HG03095 (cell line): ENCODE data around the gene PKNOX2.

Experiments used
- ATAC-seq: cut with Tn5 transposase; IDR thresholded peaks from one replicate; pipeline ENCODE4 v1.9.1; 2021; ENCODE audit warnings: moderate library complexity; ENCODE audit not compliant: unreplicated experiment

Gene PKNOX2

DNA sequence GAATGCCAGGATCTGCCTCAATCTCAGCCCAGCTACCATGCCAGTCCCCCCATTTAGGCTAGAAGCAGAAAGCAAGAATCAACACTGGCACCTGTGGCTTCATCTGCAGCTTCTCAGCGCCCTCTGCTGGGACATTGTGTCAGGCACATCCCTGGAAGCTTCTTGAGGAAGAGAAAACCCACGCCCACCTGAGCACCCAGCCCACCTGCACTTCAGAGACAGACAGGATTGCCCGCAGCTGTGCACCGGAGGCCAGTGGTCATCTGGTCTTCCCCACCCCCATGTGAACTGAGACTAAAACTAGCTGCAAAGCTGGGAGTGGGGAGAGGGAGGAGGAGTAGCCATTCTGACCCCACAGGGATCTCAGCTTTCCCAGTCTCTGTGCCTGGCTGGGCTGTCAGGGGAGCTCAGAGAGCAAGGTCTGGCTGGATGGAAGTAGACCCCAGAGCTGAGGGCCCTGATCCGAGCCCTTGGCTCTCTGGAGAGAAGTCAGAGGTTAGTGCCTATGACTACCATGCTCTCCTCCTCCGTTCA lies 264.7 kb downstream of the PKNOX2 start:
- no peak for ATAC-seq

DNA sequence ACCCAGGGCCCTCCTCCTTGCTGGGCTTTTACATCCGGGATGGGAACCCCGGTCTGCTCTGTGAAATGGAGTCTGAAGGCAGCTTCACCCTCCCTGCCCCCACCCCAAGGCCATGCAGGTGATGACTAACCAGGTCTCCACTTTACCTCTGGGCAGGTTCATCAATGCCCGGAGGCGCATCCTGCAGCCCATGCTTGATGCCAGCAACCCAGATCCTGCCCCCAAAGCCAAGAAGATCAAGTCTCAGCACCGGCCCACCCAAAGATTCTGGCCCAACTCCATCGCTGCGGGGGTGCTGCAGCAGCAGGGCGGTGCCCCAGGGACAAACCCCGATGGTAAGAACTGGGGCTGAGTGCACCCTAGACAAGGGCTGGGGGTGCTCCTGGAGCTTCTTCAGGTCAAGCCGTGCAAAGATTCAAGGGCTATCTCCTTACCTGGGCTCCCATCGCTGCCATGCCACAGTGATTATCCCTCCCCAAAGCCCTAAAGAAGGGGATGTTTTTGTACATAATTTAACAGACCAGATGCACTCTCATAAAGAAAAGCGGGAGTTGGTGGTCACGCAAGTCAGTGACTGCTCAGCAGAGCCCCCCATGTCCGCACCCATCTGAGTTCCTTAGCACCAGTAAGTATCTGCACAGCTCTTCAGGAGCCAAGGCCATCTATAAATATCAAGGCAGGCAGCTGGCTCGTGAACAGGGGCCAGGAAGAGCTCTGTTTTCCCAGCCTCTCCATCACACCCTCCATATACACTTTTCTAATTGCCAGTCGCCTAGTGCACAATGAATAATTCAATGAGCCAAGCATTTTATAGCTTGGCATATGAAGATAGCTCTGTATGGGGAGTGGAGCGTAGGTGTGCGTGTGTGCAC lies 265.5 kb downstream of the PKNOX2 start:
- ATAC-seq, result no peak

DNA sequence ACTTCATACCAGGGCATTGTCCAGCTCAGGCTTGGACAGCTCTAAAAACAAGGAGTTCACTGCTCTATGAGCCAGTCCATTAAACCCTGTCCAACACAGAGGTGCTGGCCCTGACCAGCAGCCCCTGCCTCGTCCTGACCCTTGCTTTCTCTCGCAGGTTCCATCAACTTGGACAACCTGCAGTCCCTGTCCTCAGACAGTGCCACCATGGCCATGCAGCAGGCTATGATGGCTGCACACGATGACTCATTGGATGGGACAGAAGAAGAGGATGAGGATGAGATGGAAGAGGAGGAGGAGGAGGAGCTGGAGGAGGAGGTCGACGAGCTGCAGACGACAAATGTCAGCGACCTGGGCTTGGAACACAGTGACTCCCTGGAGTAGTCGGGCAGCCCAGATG lies 266.5 kb downstream of the PKNOX2 start:
- no peak for ATAC-seq

DNA sequence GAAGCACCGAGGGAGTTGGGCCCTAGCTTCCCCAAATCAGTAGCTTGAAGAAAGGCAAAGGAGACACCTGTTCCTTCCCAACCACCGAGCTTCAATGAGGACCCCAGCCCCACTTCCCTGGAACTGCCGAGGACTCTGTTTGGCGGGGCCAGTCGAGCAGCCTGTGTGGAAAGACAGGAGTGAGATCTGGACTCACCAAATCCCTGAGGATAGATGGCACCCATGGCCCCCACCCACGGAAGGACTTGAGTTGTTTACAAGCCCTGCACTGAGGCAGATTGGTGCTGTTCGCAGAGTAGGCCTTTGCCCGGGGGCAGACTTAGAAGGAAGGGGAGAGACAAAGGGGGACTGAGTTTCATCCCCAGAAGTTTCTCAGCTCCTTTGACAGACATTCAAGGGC lies 266.9 kb downstream of the PKNOX2 start:
- ATAC-seq, result no peak

DNA sequence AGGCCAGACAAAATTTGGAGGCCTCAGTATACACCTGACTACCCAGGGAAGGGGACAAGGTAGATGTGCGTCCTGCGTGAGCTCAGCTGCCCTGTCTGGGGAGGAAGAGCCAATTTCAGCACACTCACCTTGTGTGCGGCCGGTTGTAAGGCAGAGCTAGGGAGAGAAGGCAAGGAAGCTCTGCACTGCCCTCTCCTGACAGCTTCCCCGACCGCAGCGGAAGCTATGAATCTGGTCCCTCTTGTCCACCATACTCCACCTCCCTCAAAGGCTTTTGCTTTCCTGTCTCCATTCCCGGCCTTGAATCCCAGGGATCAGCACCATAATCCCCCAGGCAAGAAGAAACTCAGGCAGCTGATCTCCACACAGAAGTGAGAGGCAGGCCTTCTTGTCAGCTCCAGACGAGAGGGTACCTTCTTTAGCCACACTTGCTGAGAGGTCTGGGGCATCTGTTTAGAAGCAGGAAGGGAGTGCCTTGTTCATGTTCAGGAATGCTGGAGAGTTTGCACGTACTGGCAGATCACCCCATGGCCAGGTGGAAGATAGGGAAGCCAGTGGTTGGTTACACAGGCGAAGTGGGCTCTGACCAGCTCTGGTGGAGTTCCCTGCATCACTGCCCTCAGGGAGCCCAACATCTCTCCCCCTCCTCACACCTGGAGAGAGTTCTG lies 269.0 kb downstream of the PKNOX2 start:
- ATAC-seq, result no peak

DNA sequence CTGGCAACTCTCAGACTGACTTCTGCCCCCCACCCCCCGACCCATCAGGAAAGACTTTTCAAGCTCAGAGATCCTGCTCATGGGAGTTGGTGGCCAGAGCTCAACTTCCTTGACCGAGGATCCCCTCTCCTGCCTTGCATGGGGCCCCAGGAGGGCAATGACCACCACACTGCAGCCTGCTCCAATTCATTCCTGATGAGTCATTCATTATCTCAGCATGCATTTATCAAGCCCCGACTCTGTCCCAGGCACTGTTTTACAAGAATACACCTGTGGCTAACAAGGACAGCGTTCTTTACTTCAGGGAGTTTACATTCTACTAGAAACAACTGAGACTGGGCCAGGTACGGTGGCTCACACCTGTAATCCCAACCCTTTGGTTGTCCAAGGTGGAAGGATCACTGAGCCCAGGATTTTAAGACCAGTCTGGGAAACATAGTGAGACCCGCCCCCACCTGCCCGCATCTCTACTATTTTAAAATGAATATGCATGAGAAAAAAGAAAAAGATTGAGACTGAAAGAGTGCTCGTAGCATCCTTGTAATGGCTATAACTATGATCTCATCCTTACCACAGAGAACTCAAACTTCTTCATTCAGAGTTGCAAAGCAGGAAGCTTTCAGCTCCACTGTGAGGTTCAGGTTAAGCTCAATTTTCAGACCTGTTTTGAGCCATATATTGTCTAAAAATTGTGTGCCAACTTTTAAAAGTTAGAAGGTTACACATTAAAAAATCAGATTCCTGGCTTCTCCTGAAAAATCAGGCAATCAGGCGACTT lies 271.1 kb downstream of the PKNOX2 start:
- no peak for ATAC-seq

DNA sequence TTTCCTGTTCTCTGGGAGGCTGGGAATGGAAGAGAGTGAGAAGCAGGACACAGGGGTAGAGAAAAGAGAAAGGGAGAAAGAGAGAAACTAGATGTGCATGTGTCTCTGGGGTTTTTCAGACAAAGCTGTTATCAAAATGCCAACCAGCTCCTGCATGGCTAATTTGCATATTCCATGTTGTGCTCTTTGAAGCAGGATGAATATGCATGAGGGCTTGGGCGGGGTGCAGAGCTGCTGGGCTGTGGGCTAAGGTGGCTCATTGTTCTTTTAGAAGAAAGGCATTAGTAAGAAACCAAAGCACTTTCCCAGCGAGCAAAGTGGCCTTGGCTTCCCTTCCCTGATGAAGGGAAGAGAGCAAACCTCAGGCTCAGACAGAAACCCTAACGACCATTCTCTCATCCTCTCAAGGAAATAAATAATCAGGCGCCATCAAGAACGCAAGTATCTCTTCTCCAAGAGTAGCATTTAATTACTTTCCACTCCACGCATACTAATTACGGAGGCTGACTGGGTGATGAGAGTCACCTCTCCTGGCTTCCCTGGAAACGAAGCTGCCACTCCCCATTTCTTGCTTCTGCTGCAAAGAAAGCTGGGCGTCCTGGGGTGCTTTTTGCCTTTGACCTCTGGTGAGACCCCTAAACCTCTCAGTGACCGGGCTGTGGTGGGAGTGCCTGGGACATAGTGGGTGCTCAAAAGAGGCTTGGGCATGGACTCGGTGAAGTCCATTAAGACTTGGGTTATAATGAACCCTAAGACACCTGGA lies 277.3 kb downstream of the PKNOX2 start:
- no peak for ATAC-seq

DNA sequence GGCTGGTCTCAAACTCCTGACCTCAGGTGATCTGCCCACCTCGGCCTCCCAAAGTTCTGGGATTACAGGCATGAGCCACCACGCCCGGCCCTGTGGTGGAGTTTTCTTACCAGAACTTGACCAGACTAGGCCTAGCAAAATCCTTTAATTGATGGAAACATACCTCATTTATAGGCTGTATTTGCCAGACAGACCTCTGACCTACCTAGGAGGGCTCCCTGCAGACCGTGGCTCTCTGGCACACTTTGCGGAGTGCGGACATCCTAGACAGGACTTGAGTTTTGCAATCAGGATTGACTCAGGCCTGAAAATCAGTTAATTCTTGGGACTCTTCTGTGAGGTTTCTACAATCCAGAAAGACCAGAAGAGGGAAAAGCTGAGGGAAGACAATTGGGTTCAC lies 278.4 kb downstream of the PKNOX2 start:
- ATAC-seq, result no peak

DNA sequence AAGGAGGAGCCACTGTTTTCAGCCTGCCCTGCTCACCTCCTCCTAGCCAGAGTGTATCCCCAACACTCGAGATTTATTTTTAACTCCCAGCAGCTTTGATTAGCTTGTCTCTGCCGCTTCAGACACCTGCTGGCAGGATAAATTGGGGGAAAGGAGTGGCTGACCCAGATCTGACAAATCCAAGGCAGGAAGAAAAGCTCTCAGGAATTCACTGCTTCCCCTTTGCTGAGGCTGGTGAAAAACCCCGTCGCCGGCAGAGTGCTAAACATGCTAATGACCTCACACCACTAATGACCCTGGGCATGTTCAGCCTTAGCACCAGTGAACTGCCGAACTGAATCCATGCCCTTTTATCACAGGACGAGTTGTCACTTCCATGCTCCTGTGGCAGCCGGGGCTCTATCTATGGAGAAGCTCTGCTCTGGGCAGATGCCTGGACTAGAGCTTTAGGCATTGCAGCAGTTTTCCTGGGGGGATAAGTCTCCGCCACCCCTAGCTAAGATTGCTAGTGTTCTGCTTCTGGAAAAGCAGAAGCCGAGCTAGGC lies 279.3 kb downstream of the PKNOX2 start:
- no peak for ATAC-seq

DNA sequence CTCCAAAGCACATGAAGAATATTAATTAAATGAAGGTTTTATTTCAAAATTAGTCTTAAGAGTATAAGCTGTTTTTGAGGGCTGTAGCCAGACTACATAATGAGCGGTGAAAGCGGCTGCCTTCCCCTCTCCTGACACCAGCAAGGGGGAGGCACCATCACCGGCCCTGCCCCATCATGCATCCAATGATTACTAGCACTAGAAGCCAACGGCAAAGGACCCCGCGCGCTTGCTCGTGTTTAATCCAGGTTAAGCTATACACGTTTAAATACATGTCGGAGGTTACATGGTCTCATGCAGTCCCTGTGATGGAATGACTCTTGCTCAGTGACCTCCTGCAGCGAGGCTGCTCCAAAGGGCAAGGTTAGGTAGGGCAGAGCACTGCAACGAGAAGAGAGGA lies 281.2 kb downstream of the PKNOX2 start:
- no peak for ATAC-seq

DNA sequence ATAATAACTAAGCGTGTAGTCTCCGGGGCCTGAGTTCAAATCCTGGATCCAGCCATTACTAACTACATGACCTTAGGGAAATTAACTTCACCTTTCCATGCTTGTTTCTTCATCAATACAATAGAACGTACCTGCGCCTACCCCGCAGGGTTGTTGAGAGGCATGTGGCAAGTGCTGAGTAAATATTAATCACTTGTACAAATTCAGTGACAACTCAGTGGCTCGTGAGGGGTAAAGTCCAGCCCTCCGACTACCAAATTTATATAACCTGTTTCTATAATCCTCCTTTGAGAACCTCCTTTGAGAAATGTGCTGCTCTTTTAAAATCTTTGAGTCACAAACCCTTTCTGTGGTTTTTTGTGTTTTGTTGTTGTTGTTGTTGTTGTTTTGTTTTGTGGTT lies 281.7 kb downstream of the PKNOX2 start:
- no peak for ATAC-seq

DNA sequence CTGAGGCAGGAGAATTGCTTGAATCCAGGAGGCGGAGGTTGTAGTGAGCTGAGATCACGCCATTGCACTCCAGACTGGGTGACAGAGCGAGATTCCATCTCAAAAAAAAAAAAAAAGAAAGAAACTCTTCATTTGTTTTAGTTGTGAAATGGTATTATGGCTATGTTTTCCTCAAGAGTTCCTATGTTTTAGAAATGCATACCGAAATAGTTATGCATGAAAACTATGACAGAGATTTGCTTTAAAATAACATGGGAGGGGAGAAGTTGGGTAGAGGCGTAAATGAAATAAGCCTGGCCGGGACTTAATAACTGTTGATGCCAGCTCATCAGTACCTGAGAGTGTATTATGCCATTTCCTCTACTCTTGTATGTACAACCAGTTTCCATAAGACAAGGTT lies 283.2 kb downstream of the PKNOX2 start:
- ATAC-seq, result no peak

DNA sequence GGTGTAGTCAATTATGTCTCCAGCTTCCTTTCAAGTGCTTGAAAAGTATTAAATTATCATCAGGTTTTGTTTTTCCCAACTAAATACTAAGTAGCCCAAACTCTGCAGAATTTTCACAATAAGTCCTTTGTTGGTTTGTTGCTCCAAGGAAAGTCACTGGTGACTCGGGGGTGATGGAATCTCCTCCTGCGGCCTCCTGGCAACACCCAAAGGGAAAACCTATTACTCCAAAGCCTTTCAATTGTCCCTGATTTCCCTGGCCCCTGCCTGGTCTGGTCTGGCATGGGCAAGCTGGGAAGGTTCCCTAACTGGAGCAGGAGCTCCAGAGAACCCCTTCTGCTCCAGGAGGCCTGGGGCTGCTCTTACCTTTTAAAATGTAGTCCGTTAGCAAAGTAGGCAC lies 283.6 kb downstream of the PKNOX2 start:
- no peak for ATAC-seq

DNA sequence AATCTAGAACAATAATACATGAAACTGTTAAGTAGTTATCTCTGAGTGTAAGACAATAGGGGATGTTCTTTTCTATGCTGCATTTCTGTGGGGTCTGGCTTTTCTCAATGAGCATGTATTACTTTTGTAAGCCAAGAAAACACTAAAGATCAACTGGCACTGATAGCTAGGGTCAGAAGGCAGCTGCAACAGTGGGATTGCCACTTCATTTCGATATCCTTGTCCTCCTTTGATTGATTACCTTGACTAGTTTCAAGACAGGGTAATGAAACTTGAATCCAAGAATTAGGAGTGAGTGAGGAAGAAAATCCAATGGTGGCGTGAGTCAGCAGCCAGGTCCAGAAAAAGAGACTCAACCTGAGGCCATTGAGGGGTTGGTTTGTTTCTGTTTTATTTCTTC lies 285.0 kb downstream of the PKNOX2 start:
- no peak for ATAC-seq

DNA sequence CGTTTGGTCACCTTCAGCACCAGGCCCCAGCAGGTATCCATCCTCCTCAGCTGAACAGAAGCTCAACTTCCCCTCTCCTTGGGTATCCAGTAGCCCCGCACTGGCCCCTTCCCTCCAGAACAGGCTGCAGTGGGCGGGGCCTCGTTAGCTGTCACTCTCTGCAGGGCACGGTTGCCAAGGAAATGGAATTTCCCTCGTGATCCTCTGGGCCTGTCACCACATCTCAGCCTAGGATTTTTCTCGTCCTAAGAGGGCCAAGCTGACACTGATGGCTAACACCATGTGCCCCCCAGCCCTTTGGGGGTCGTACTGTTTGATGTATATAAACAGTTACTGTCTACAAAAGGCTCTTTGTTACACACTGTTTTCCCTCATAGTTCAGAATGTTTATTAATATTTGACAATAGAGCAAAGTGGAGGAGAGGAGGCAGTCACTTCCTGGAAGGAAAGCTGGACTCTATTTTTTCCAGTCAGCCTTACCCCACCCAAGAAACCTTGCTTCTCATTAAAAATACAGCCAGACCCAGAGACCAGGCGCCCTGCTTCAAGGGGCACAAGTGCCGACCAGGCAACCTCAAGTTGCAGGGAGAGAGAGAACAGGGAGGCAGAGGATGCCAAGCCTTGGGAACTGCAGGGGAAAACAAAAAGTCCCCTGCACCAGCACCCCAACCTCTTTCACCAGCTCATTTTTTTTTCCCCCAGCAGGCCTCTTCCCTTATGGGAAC lies 287.0 kb downstream of the PKNOX2 start:
- peak; percentile 54 for ATAC-seq

DNA sequence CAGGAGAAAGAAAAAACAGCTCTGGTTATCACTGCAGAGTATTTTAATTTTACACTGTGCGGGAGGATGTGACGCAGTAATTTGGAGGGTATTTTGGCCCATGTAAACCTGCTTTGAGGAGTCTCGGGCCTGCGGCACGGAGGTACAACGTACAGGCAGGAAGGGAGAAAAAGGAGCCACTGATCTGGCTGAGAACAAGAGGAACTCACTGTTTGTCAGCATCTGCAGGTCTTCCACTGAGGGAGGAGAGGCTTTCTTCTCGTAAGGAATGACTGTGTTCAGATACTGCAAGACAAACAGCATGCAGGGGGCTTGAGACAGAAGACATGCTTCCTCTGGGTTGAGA lies 287.5 kb downstream of the PKNOX2 start:
- ATAC-seq, result no peak

DNA sequence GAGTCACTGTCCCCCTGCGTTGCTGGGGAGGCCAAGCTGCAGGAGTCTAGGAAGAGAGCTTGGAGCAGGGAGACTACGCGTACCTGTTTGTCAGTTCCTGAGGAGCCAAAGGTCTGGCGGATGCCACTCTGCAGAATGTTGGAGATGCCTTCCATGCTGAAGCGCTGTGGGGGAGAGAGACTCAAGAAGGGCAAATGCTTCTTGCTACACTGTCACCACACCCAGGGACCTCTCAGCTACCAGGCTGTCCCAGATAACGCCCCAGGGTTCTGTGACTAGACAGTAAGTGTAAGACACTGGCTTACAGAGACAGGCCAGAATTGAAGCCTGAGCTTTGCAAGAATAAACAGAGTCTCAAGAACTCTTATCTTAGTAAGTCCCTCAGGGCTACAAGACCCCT lies 289.5 kb downstream of the PKNOX2 start:
- ATAC-seq, result no peak

DNA sequence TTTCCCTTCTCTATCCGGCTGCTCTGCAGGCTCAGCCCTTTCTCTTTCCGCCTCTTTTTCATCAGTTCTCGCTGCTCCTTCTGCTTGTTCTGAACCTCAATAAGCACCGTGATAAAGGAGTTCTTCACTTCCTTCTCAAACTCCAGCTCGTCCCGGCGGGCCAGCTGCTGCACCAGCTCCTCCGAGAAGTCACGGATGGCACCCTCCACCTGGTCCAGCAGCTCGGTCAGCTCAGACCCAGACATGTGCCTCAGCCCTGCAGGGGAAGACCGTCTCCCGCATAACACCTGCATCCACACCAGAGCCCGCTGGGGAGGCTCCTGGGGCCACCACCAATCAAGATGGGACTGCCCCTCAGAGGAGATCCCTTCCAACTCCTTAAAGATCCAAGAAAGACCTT lies 291.3 kb downstream of the PKNOX2 start:
- ATAC-seq, result no peak

DNA sequence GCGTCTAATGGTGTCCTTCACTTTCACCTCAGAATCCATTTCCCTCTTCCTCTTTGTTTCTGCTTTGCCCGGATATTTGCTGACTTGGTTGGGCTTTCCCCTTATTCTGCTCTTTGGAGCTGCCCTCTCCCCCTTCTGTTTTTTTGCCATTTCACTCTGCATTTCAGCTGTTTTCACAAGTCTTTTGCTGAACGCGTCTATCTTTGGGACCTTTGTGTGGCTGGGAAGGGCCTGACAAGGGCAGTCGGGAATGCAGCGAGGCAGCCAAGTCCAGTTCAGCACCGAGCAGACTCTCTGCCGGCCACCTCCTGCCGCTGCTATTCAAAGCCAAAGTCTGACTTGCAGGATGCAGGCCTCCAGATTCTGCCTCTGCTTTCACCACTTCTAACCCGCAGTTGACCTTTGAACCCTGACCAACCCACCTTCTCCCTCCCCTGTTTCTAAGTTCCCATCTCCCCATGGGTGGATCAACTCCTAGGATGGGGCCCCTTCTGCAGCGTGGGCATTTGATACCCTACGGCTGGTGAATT lies 293.3 kb downstream of the PKNOX2 start:
- no peak for ATAC-seq

DNA sequence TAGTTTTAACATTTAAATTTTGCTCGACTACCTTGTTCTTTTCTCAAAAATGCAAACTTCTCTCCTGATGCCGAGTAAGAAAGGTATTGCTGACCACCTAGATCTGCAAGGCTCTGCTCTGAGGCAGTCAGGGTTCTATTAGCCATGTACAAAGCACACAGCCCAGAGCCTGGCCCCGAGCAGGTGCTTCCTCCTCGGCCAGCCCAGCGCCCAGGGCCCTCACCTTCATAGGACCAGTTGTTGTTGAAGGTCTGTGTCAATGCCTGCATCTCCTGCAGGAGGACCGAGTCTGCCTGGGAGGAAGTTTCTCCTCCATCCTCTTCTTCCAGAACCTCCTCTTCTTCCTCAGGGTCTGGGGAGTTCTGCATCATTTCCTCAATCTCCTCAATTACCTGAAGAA lies 295.7 kb downstream of the PKNOX2 start:
- no peak for ATAC-seq
